K562 treated with DMSO at 1 percent for 12 hours (cell line): ENCODE measurements around the gene CLTB. TPM values are rescaled to one million over a fixed set of nuclear protein-coding genes. Genes with fewer than 3 reads are reported as not detected.

ENCODE experiments used
- total RNA-seq: library from RNA; unstranded; fragments of 300-600 nt; gene quantifications from 2 replicates; pipeline ENCODE4 v1.2.3, GENCODE V29; 2022; ENCODE audit not compliant: insufficient read depth

The CLTB gene, protein sequence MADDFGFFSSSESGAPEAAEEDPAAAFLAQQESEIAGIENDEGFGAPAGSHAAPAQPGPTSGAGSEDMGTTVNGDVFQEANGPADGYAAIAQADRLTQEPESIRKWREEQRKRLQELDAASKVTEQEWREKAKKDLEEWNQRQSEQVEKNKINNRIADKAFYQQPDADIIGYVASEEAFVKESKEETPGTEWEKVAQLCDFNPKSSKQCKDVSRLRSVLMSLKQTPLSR
- total RNA-seq = 65.2 and 101 TPM in 2 replicates

DNA sequence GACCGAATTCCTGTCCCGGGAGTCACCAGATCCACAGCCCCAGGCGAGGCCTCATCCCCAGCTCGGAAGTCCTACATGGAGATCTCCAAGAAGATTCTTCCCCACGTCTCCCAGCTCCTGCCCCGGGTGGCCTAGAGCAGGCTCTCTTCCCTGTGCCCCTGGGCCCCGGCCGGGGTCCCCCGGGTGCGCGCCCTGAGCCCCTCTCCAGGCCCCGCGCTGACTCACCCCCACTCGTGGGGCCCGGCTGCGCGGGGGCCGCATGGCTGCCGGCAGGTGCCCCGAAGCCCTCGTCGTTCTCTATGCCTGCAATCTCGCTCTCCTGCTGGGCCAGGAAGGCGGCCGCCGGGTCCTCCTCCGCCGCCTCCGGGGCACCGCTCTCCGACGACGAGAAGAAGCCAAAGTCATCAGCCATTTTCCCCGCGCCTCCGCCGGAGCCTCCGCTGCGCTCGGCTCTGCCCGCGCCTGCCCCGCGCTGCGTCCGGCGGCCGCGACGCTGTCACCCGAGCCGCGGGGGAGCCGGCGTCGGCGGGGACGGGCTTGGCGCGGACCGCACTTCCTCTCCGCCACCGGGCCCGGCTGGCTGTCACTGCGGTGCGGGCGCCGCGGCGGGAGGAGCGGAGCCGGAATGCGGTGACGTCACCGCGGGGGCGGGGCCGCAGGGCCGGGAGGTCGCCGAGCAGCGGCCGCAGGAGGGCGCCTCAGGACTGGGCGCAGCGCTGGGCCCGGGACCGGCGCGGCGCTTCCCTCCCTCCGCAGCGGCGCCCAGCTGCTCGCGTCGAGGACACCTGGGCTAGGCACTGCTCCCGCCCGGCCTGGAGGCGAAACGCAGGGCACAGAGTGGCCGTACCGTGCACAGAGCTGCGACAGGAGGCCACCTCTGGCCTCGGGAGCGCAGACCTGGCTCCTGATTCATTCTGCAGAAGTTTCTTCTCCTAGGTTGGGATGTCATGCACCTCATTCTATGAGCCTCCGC, at the start of gene CLTB:
CLTB (minus strand) TSS at position 588 of the 973 bp plus-strand sequence; CDS start at position 412, 176 bp downstream.

GRCh38 chr5:176447978-176448608, 31.8 kb upstream of the CLTB start, which contains the start of gene FAF2:
Gene FAF2, plus strand, starts transcription at chr5:176448385. Its CDS starts 23 bp downstream, at chr5:176448408.

GRCh38 chr5:176388444-176389134, 27.8 kb downstream of the CLTB start, which contains the start of the genes HIGD2A and NOP16:
Gene HIGD2A, plus strand, starts transcription at chr5:176388751. Its CDS starts 69 bp downstream, at chr5:176388820.
Gene NOP16, minus strand, starts transcription at chr5:176388598. Its CDS starts 59 bp downstream, at chr5:176388539.

GRCh38 chr5:176365351-176366231, 50.7 kb downstream of the CLTB start, which contains the start of gene ARL10:
Gene ARL10, plus strand, starts transcription at chr5:176365487. Its CDS starts 77 bp downstream, at chr5:176365564.

DNA sequence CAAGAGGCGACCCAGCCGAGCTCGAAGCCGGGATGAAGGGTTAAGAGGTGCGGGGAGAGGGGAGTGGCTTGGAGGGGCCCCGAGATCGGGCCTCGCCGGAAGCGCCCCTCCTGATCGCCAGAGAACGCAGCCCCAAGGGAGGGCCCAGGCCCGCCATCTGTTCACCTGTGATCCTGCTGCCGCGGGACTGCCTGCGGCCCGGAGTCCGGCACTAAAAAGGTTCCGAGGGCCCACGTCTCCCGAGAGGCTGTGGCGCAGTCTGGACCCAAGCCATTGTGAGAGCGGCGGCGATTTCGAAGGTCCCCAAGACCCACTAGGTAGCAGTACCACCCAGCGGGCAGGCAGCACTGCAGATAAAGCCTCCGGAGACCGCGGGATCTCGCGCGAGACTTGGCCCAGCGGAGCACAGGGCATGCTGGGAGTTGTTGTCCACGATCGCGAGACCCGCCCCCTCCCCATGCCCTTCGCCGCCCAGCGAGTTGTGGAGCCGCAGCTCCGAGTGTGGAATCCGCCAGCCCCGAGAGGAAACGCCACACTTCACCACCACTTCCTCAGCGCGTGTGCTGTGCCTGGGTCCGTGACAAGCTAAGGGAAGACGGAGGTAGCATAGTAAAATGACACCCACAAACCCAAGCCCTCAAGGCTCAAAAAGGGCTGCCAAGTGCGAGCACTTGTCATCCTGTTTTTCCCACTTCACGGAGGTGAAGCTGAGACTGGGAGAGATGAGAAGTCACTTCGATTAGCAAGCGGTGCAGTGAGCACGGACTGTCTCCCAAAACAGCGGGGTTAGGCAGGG, 54.7 kb downstream of the CLTB start, which contains the start of gene KIAA1191:
KIAA1191 (minus strand) TSS at position 328 of the 796 bp plus-strand sequence. CDS start 2,256 bp downstream, outside the sequence.

Other genes with a start within 250 kb of the CLTB start
- gene SIMC1, start 178.1 kb downstream of the CLTB start, total RNA-seq = 7.5 and 20.2 TPM in 2 replicates
- 38.0 and 83.4 TPM in 2 replicates for gene KIAA1191, start 54.8 kb downstream of the CLTB start, total RNA-seq
- gene ARL10, start 51.1 kb downstream of the CLTB start, total RNA-seq = 0.06 TPM in 1 of 2 replicates, not detected in the other
- 16.0 and 16.6 TPM in 2 replicates for gene NOP16, start 27.9 kb downstream of the CLTB start, total RNA-seq
- 369 and 440 TPM in 2 replicates for gene HIGD2A, start 27.8 kb downstream of the CLTB start, total RNA-seq
- gene FAF2, start 31.8 kb upstream of the CLTB start, total RNA-seq = 12.3 and 34.1 TPM in 2 replicates
- 13.1 and 40.1 TPM in 2 replicates for gene RNF44, start 120.9 kb upstream of the CLTB start, total RNA-seq
- not detected in 2 replicates for gene CDHR2, start 132.8 kb upstream of the CLTB start, total RNA-seq
- gene GPRIN1, start 193.6 kb upstream of the CLTB start, total RNA-seq = 6.2 and 6.3 TPM in 2 replicates
- not detected in 2 replicates for gene SNCB, start 214.0 kb upstream of the CLTB start, total RNA-seq
- gene EIF4E1B, start 214.1 kb upstream of the CLTB start, total RNA-seq = not detected in 2 replicates
- 39.6 and 66.1 TPM in 2 replicates for gene TSPAN17, start 230.9 kb upstream of the CLTB start, total RNA-seq